ENCODE results near the gene PHF5A. TPM values are rescaled to one million over a fixed set of nuclear protein-coding genes. Genes with fewer than 3 reads are reported as not detected.
A peak's percentile ranks its signal among the peaks of the same experiment; 100 is the strongest.

Gene PHF5A
- total and polyA plus RNA-seq, 2 donors (not counting 1 experiment from before 2014, with no cell fraction given) = 61.5 to 63.3 TPM

DNA sequence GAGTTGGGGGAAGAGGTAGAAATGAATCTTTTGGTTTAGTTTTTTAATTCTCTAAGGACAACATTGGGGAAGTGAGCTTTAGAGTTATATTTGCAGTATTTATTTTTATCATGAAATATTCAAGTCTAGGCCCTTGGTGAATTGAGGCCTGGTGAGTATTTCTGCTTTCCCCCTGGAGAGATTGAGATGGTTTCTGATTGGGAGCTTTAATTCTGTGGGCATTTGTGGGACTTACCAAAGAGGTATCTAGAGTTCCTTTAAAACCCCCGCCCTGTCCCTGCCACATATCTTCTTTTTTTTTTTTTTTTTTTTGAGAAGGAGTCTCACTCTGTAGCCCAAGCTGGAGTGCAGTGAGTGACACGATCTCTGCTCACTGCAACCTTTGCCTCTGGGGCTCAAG is 10.0 kb upstream of the PHF5A start:
- peak overlapping the region; percentile 83 for H3K27ac ChIP-seq (ENCODE audit: insufficient read depth, low read length)
- no peaks in the 10 kb centered on the region for H3K27me3 ChIP-seq (ENCODE audit: control insufficient read depth, insufficient read depth, low read length)
- peaks cover 54% of the 10 kb centered on the region for H3K79me2 ChIP-seq (ENCODE audit: control insufficient read depth, insufficient read depth, low read length)
- no peak for DNase-seq (ENCODE audit: low read depth in 2 of 2)
- no peak overlapping the region for H3K4me2 ChIP-seq (ENCODE audit: extremely low read depth, insufficient read depth, low read length)
- no peak for TF ChIP-seq EZH2 (IDR thresholded peaks at IDR 0.05; ENCODE audit: low read length, missing control alignments)
- TF ChIP-seq, protein P1, sequence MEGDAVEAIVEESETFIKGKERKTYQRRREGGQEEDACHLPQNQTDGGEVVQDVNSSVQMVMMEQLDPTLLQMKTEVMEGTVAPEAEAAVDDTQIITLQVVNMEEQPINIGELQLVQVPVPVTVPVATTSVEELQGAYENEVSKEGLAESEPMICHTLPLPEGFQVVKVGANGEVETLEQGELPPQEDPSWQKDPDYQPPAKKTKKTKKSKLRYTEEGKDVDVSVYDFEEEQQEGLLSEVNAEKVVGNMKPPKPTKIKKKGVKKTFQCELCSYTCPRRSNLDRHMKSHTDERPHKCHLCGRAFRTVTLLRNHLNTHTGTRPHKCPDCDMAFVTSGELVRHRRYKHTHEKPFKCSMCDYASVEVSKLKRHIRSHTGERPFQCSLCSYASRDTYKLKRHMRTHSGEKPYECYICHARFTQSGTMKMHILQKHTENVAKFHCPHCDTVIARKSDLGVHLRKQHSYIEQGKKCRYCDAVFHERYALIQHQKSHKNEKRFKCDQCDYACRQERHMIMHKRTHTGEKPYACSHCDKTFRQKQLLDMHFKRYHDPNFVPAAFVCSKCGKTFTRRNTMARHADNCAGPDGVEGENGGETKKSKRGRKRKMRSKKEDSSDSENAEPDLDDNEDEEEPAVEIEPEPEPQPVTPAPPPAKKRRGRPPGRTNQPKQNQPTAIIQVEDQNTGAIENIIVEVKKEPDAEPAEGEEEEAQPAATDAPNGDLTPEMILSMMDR (conservative IDR thresholded peaks at IDR 0.05 in 1 of 2, IDR thresholded peaks at IDR 0.05 in 1 of 2; ENCODE audit: low read depth in 1 of 2, low read length in 2 of 2) = no peak
- peaks cover 41% of the 10 kb centered on the region for H3K4me1 ChIP-seq (ENCODE audit: control insufficient read depth, extremely low read depth, insufficient read depth, low read length)
- no peaks in the 10 kb centered on the region for H4K20me1 ChIP-seq (ENCODE audit: control insufficient read depth, extremely low read depth, insufficient read depth, low read length)
- no peak overlapping the region for H3K9ac ChIP-seq (ENCODE audit: insufficient read depth, low read length)
- no peaks in the 10 kb centered on the region for H3K9me3 ChIP-seq (ENCODE audit: control insufficient read depth, insufficient read depth, low read depth, low read length)
- H3K4me3 ChIP-seq (replicated peaks in 1 of 4; ENCODE audit: control extremely low read depth in 1 of 4, insufficient read depth in 1 of 4, low read depth in 3 of 4, low read length in 4 of 4) = no peak overlapping the region
- no peaks in the 10 kb centered on the region for H3K36me3 ChIP-seq (ENCODE audit: control insufficient read depth, insufficient read depth, low read length)
- no peak overlapping the region for H2AFZ ChIP-seq (ENCODE audit: low read length)

DNA sequence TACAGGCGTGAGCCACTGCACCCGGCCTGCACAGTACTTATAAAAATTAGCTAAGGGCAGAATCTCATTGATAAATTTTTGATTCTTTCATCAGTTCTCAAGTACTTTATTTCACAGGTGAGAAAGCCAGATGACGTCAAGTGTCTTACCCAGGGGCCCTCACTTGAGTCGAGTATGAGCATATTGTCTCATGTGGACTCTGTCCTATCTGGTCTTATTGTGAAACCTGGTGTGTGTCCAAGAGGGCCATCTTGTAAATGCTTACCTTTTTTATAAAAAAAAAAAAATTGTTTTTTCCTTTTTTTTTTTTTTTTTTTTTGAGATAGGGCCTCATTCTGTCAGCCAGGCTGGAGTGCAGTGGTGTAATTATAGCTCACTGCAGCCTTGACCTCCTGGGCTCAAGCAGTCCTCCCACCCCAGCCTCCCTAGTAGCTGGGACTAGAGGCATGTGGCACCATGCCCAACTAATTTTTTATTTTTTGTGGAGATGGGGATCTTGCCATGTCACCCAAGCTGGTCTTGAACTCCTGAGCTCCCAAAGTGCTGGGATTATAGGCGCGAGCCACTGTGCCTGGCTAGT is 6.5 kb upstream of the PHF5A start:
- DNase-seq (ENCODE audit: low read depth in 2 of 2) = no peak
- Histone ChIP-seq H3K36me3 (ENCODE audit: control insufficient read depth, insufficient read depth, low read length) (no peaks in the 10 kb centered on the region), H4K20me1 (ENCODE audit: control insufficient read depth, extremely low read depth, insufficient read depth, low read length) (no peaks in the 10 kb centered on the region), H3K79me2 (ENCODE audit: control insufficient read depth, insufficient read depth, low read length) (peaks cover 61% of the 10 kb centered on the region), H3K27me3 (ENCODE audit: control insufficient read depth, insufficient read depth, low read length) (no peaks in the 10 kb centered on the region), H3K27ac (ENCODE audit: insufficient read depth, low read length) (no peak overlapping the region), H2AFZ (ENCODE audit: low read length) (no peak overlapping the region), H3K9me3 (ENCODE audit: control insufficient read depth, insufficient read depth, low read depth, low read length) (no peaks in the 10 kb centered on the region), H3K9ac (ENCODE audit: insufficient read depth, low read length) (no peak overlapping the region), H3K4me3 (replicated peaks in 1 of 4; ENCODE audit: control extremely low read depth in 1 of 4, insufficient read depth in 1 of 4, low read depth in 3 of 4, low read length in 4 of 4) (no peak overlapping the region), H3K4me1 (ENCODE audit: control insufficient read depth, extremely low read depth, insufficient read depth, low read length) (peaks cover 10% of the 10 kb centered on the region), H3K4me2 (ENCODE audit: extremely low read depth, insufficient read depth, low read length) (no peak overlapping the region)
- no peak for TF ChIP-seq EZH2 (IDR thresholded peaks at IDR 0.05; ENCODE audit: low read length, missing control alignments)
- TF ChIP-seq, protein P1 (conservative IDR thresholded peaks at IDR 0.05 in 1 of 2, IDR thresholded peaks at IDR 0.05 in 1 of 2; ENCODE audit: low read depth in 1 of 2, low read length in 2 of 2) = no peak

DNA sequence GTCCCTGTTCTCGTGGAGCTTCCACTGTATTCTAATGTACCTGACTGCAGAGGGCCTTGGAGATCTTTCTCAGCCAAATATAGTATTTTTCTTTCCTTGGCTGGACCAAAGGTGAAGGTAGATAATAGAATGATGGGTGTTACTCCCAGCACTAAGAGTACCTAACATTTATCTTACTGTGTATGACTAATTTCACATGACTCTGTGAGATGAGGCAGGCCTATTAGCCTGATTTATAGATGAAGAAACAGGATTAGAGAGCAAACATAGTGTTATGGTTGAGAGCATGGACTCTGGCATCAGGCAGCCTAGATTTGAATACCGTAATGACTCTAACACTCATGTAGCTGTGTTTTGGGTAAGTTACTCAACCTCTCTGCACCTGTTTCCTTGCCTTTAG is 3.1 kb upstream of the PHF5A start:
- H3K4me2 ChIP-seq (ENCODE audit: extremely low read depth, insufficient read depth, low read length) = no peak overlapping the region

More for the DNA sequence above, 3.1 kb upstream of the PHF5A start:
- Histone ChIP-seq H3K27ac (ENCODE audit: insufficient read depth, low read length) (no peak overlapping the region), H3K4me1 (ENCODE audit: control insufficient read depth, extremely low read depth, insufficient read depth, low read length) (peaks cover 10% of the 10 kb centered on the region), H3K9ac (ENCODE audit: insufficient read depth, low read length) (no peak overlapping the region), H2AFZ (ENCODE audit: low read length) (no peak overlapping the region), H3K36me3 (ENCODE audit: control insufficient read depth, insufficient read depth, low read length) (no peaks in the 10 kb centered on the region), H3K9me3 (ENCODE audit: control insufficient read depth, insufficient read depth, low read depth, low read length) (no peaks in the 10 kb centered on the region), H3K4me3 (replicated peaks in 1 of 4; ENCODE audit: control extremely low read depth in 1 of 4, insufficient read depth in 1 of 4, low read depth in 3 of 4, low read length in 4 of 4) (no peak overlapping the region), H3K79me2 (ENCODE audit: control insufficient read depth, insufficient read depth, low read length) (peaks cover 70% of the 10 kb centered on the region), H3K27me3 (ENCODE audit: control insufficient read depth, insufficient read depth, low read length) (no peaks in the 10 kb centered on the region), H4K20me1 (ENCODE audit: control insufficient read depth, extremely low read depth, insufficient read depth, low read length) (no peaks in the 10 kb centered on the region)
- no peak for DNase-seq (ENCODE audit: low read depth in 2 of 2)
- no peak for TF ChIP-seq EZH2 (IDR thresholded peaks at IDR 0.05; ENCODE audit: low read length, missing control alignments)
- TF ChIP-seq, protein P1 (conservative IDR thresholded peaks at IDR 0.05 in 1 of 2, IDR thresholded peaks at IDR 0.05 in 1 of 2; ENCODE audit: low read depth in 1 of 2, low read length in 2 of 2) = no peak

All from fibroblast of lung (primary cell).